SU-DHL-6 (cell line): ENCODE results near the gene PRSS56.

ENCODE experiments used
- CTCF ChIP-seq: fragments of 200-600 bp; sonication (generic); IDR thresholded peaks from one replicate; pipeline ENCODE4 v1.5.1; 2017; ENCODE audit warnings: antibody characterized with exemption, mild to moderate bottlenecking, low read length, moderate library complexity; ENCODE audit not compliant: insufficient read depth, poor library complexity, severe bottlenecking
- EZH2phosphoT487 ChIP-seq: fragments of 200-600 bp; sonication (generic), shearing (Covaris generic); conservative IDR thresholded peaks from 2 replicates; pipeline ENCODE4 v1.6.1; 2018; ENCODE audit warnings: mild to moderate bottlenecking, antibody characterized with exemption, low read length, moderate library complexity, mixed read lengths

- TF ChIP-seq CTCF = no peak
- TF ChIP-seq EZH2phosphoT487 = no peak
Measured at GRCh38 chr2:232551776-232552175, 31.6 kb downstream of the PRSS56 start.
